ENCODE measurements around the gene BSCL2.
A peak's percentile ranks its signal among the peaks of the same experiment; 100 is the strongest.

BSCL2 gene

GRCh38 chr11:62725646-62726045 lies 18.4 kb upstream of the BSCL2 start:
- H3K27me3 ChIP-seq, result no peaks in the 10 kb centered on the region
- TF ChIP-seq CTCF (IDR thresholded peaks at IDR 0.05), result no peak
- H3K9me3 ChIP-seq, result peaks cover 5% of the 10 kb centered on the region
- peak overlapping the region; percentile 98 for H3K27ac ChIP-seq
- peaks cover 45 to 47% of the 10 kb centered on the region in 2 experiments for H3K4me1 ChIP-seq (ENCODE audit: control insufficient read depth in 1 of 2, insufficient read depth in 1 of 2, low read depth in 1 of 2, low read length in 1 of 2)
- peak overlapping the region; percentile 82 to 100 for H3K4me3 ChIP-seq (ENCODE audit: low read depth in 1 of 2, low read length in 1 of 2)
- H3K36me3 ChIP-seq, result peaks cover 36% of the 10 kb centered on the region

GRCh38 chr11:62724171-62724570 lies 16.9 kb upstream of the BSCL2 start:
- Histone ChIP-seq H3K36me3 (peaks cover 51% of the 10 kb centered on the region), H3K27ac (peak overlapping the region; percentile 11), H3K4me3 (ENCODE audit: low read depth in 1 of 2, low read length in 1 of 2) (no peak overlapping the region), H3K27me3 (no peaks in the 10 kb centered on the region), H3K4me1 (ENCODE audit: control insufficient read depth in 1 of 2, insufficient read depth in 1 of 2, low read depth in 1 of 2, low read length in 1 of 2) (peaks cover 33 to 37% of the 10 kb centered on the region in 2 experiments), H3K9me3 (peaks cover 5% of the 10 kb centered on the region)
- no peak for TF ChIP-seq CTCF (IDR thresholded peaks at IDR 0.05)

GRCh38 chr11:62721994-62722393 lies 14.8 kb upstream of the BSCL2 start:
- no peaks in the 10 kb centered on the region for H3K27me3 ChIP-seq
- H3K36me3 ChIP-seq, result peaks cover 72% of the 10 kb centered on the region
- no peak for TF ChIP-seq CTCF (IDR thresholded peaks at IDR 0.05)
- no peak overlapping the region for H3K27ac ChIP-seq
- H3K4me1 ChIP-seq (ENCODE audit: control insufficient read depth in 1 of 2, insufficient read depth in 1 of 2, low read depth in 1 of 2, low read length in 1 of 2), result peaks cover 25 to 29% of the 10 kb centered on the region in 2 experiments
- H3K9me3 ChIP-seq, result peaks cover 5% of the 10 kb centered on the region
- no peak overlapping the region for H3K4me3 ChIP-seq (ENCODE audit: low read depth in 1 of 2, low read length in 1 of 2)

- H3K27ac ChIP-seq, result no peak overlapping the region
- no peak overlapping the region for H3K4me3 ChIP-seq (ENCODE audit: low read depth in 1 of 2, low read length in 1 of 2)
- peaks cover 5 to 10% of the 10 kb centered on the region in 2 experiments for H3K4me1 ChIP-seq (ENCODE audit: control insufficient read depth in 1 of 2, insufficient read depth in 1 of 2, low read depth in 1 of 2, low read length in 1 of 2)
- H3K36me3 ChIP-seq, result peaks cover 98% of the 10 kb centered on the region
- no peaks in the 10 kb centered on the region for H3K27me3 ChIP-seq
- no peak for TF ChIP-seq CTCF (IDR thresholded peaks at IDR 0.05)
- peaks cover 5% of the 10 kb centered on the region for H3K9me3 ChIP-seq
These were observed 12.2 kb upstream of the BSCL2 start for GRCh38 chr11:62719302-62719978.

GRCh38 chr11:62716816-62717215 lies 9.6 kb upstream of the BSCL2 start:
- H3K27ac ChIP-seq, result no peak overlapping the region
- no peak overlapping the region for H3K4me3 ChIP-seq (ENCODE audit: low read depth in 1 of 2, low read length in 1 of 2)
- no peaks in the 10 kb centered on the region for H3K27me3 ChIP-seq
- H3K4me1 ChIP-seq (ENCODE audit: control insufficient read depth in 1 of 2, insufficient read depth in 1 of 2, low read depth in 1 of 2, low read length in 1 of 2), result no peaks in the 10 kb centered on the region
- peaks cover 2% of the 10 kb centered on the region for H3K9me3 ChIP-seq
- peaks cover 97% of the 10 kb centered on the region for H3K36me3 ChIP-seq
- no peak for TF ChIP-seq CTCF (IDR thresholded peaks at IDR 0.05)

All from neutrophil (primary cell).